ENCODE measurements around the gene POMP. TPM values are rescaled to one million over a fixed set of nuclear protein-coding genes. Genes with fewer than 3 reads are reported as not detected.

The POMP gene
- total and polyA plus RNA-seq, 2 of the 4 experiments (the other 2 are of a cell fraction), result 60.2 to 68.4 TPM

DNA sequence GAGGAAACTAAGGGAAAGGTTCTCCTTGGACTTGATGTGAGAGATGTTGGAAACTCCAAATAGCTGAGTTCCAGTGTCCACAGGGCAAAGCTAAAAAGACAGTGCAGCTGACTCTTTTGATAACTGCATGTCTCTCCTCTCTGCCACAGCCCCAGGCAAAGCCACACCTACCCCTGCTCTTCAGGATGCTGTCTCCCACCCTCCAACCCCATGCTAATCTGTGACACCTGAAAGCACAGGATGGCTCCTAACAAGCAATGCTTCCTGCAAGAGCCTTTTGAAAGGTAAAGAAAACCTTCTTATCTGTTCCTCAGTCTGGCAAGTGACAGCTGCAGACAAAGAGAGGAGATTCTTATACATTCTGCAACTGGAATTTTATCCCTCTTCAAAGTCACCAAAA is 45.4 kb downstream of the POMP start:
- H2AK9ac ChIP-seq (replicated peaks; ENCODE audit: low read depth, low read length, poor library complexity), result no peak overlapping the region
- H2BK15ac ChIP-seq (ENCODE audit: low read depth, low read length), result no peak overlapping the region
- no peak overlapping the region for H2AK5ac ChIP-seq (ENCODE audit: low read depth, low read length)
- peaks cover 5% of the 10 kb centered on the region for H3K4me1 ChIP-seq (ENCODE audit: control insufficient read depth, insufficient read depth, low read length)
- no peaks in the 10 kb centered on the region for H3K9me3 ChIP-seq (ENCODE audit: control insufficient read depth, insufficient read depth, low read length)
- no peaks in the 10 kb centered on the region for H3K9me1 ChIP-seq (ENCODE audit: insufficient read depth, low read length)
- H2BK20ac ChIP-seq (ENCODE audit: low read depth, low read length), result no peak overlapping the region; the same call in 1 of the 2 replicates
- no peaks in the 10 kb centered on the region for H3K79me1 ChIP-seq (ENCODE audit: low read depth in 1 of 2, low read length in 2 of 2)
- no peak overlapping the region for H4K8ac ChIP-seq (ENCODE audit: low read depth in 2 of 2, low read length in 2 of 2)
- dilution Hi-C loops (cut with HindIII; ENCODE audit: low sequenced_read_pairs, unreplicated experiment) (no loop called here), intact Hi-C loops (cut with micrococcal nuclease) (no loop called here), in situ Hi-C loops (cut with MboI; ENCODE audit: low sequenced_read_pairs) (no loop called here)
- no peak overlapping the region for H3K27ac ChIP-seq (ENCODE audit: insufficient read depth, low read length)
- no peak overlapping the region for H3K4me3 ChIP-seq (ENCODE audit: insufficient read depth, low read depth, low read length)
- no peaks in the 10 kb centered on the region; the same call in 1 of the 2 replicates for H3K27me3 ChIP-seq (ENCODE audit: control insufficient read depth, insufficient read depth, low read length)
- H3K56ac ChIP-seq (ENCODE audit: extremely low read depth, insufficient read depth, low read length), result no peak overlapping the region
- no peak overlapping the region for H4K91ac ChIP-seq (ENCODE audit: insufficient read depth, low read depth, low read length)
- H2BK5ac ChIP-seq (ENCODE audit: low read depth, low read length, poor library complexity, severe bottlenecking), result no peak overlapping the region
- no peaks in the 10 kb centered on the region for H4K20me1 ChIP-seq (ENCODE audit: insufficient read depth, low read length)
- TF ChIP-seq, protein P1, sequence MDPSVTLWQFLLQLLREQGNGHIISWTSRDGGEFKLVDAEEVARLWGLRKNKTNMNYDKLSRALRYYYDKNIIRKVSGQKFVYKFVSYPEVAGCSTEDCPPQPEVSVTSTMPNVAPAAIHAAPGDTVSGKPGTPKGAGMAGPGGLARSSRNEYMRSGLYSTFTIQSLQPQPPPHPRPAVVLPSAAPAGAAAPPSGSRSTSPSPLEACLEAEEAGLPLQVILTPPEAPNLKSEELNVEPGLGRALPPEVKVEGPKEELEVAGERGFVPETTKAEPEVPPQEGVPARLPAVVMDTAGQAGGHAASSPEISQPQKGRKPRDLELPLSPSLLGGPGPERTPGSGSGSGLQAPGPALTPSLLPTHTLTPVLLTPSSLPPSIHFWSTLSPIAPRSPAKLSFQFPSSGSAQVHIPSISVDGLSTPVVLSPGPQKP (IDR thresholded peaks at IDR 0.05; ENCODE audit: borderline replicate concordance, low read depth, low read length), result no peak
- TF ChIP-seq RCOR1 (IDR thresholded peaks at IDR 0.05; ENCODE audit: insufficient replicate concordance, low read length) (no peak), RFX5 (IDR thresholded peaks at IDR 0.05; ENCODE audit: low read depth, low read length) (no peak), NFE2L2 (IDR thresholded peaks at IDR 0.05; ENCODE audit: low read depth, low read length) (no peak), BHLHE40 (IDR thresholded peaks at IDR 0.05; ENCODE audit: low read depth, low read length) (no peak), RAD21 (IDR thresholded peaks at IDR 0.05; ENCODE audit: low read length) (no peak), CHD1 (IDR thresholded peaks at IDR 0.05; ENCODE audit: low read depth, low read length) (no peak), MAFK (IDR thresholded peaks at IDR 0.05; ENCODE audit: low read depth, low read length) (no peak), SMC3 (IDR thresholded peaks at IDR 0.05; ENCODE audit: low read depth, low read length) (no peak)
- TF ChIP-seq, protein P2, sequence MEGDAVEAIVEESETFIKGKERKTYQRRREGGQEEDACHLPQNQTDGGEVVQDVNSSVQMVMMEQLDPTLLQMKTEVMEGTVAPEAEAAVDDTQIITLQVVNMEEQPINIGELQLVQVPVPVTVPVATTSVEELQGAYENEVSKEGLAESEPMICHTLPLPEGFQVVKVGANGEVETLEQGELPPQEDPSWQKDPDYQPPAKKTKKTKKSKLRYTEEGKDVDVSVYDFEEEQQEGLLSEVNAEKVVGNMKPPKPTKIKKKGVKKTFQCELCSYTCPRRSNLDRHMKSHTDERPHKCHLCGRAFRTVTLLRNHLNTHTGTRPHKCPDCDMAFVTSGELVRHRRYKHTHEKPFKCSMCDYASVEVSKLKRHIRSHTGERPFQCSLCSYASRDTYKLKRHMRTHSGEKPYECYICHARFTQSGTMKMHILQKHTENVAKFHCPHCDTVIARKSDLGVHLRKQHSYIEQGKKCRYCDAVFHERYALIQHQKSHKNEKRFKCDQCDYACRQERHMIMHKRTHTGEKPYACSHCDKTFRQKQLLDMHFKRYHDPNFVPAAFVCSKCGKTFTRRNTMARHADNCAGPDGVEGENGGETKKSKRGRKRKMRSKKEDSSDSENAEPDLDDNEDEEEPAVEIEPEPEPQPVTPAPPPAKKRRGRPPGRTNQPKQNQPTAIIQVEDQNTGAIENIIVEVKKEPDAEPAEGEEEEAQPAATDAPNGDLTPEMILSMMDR (conservative IDR thresholded peaks at IDR 0.05; ENCODE audit: low read depth, low read length), result no peak
- BruUV-seq (replicated peaks), result no TSS peak
- no peak overlapping the region; the same call in 1 of the 2 replicates for H3K14ac ChIP-seq (replicated peaks; ENCODE audit: low read depth, low read length)
- H4K5ac ChIP-seq (ENCODE audit: low read depth, low read length), result no peak overlapping the region
- ChIA-PET POLR2A (ENCODE audit: unreplicated experiment) (no interaction called here), CTCF (interaction anchor here (0.6 kb wide), 1 partner anchor 12 kb away, joined by 3 read pairs; no protein-coding TSS in a partner anchor)
- no peak overlapping the region for H3K18ac ChIP-seq (ENCODE audit: low read depth, low read length)
- H3K36me3 ChIP-seq (ENCODE audit: control insufficient read depth, insufficient read depth, low read length), result no peaks in the 10 kb centered on the region
- H2BK120ac ChIP-seq (ENCODE audit: low read depth, low read length), result no peak overlapping the region
- DNase-seq (no peak), ATAC-seq (ENCODE audit: low read depth) (no peak)
- H3K9ac ChIP-seq (ENCODE audit: low read depth, low read length), result no peak overlapping the region
- H3K4me2 ChIP-seq (ENCODE audit: low read depth, low read length), result no peak overlapping the region
- peak overlapping the region; percentile 20; the same call in 1 of the 2 replicates for H3K23ac ChIP-seq (ENCODE audit: low read depth, low read length)
- no peak overlapping the region for H2AFZ ChIP-seq (replicated peaks; ENCODE audit: low read length, poor library complexity)
- no peak overlapping the region for H3K4ac ChIP-seq (ENCODE audit: low read depth, low read length)

Measured in IMR-90 (cell line).